ENCODE measurements around the gene NDUFV1.
"Not testable (repeated sequence)": the region's sequence is repeated elsewhere in the genome, so short reads cannot be mapped to it uniquely, and the experiment has no call there.

The NDUFV1 gene

GRCh38 chr11:67586568-67587250, 20.0 kb upstream of the NDUFV1 start:
- DNase-seq: no peak

GRCh38 chr11:67588136-67588503, 18.6 kb upstream of the NDUFV1 start:
- no peak for DNase-seq

- DNase-seq: not testable (repeated sequence)
Measured at GRCh38 chr11:67588899-67589415, 17.8 kb upstream of the NDUFV1 start.

- DNase-seq: no peak
Measured at GRCh38 chr11:67592880-67593564, 13.7 kb upstream of the NDUFV1 start.

- no peak for DNase-seq
Measured at GRCh38 chr11:67593565-67593905, 13.2 kb upstream of the NDUFV1 start.

- DNase-seq: no peak
Measured at GRCh38 chr11:67594480-67594879, 12.3 kb upstream of the NDUFV1 start.

GRCh38 chr11:67596753-67597300, 9.9 kb upstream of the NDUFV1 start:
- no peak for DNase-seq

- DNase-seq: not testable (repeated sequence)
Measured at GRCh38 chr11:67597458-67597857, 9.3 kb upstream of the NDUFV1 start.

GRCh38 chr11:67597963-67598362, 8.8 kb upstream of the NDUFV1 start:
- DNase-seq: not testable (repeated sequence)

- no peak for DNase-seq
Measured at GRCh38 chr11:67599149-67599548, 7.6 kb upstream of the NDUFV1 start.

- DNase-seq: no peak
Measured at GRCh38 chr11:67600324-67601029, 6.3 kb upstream of the NDUFV1 start.

- DNase-seq: no peak
Measured at GRCh38 chr11:67601098-67601497, 5.6 kb upstream of the NDUFV1 start.

- DNase-seq: not testable (repeated sequence)
Measured at GRCh38 chr11:67604119-67604518, 2.6 kb upstream of the NDUFV1 start.

- no peak for DNase-seq
Measured at GRCh38 chr11:67604815-67605214, 1.9 kb upstream of the NDUFV1 start.

- DNase-seq: no peak
Measured at GRCh38 chr11:67605231-67606011, 1.3 kb upstream of the NDUFV1 start.

GRCh38 chr11:67606093-67606491, 644 bp upstream of the NDUFV1 start:
- no peak for DNase-seq

- DNase-seq: no peak
Measured at GRCh38 chr11:67607507-67607906, 771 bp downstream of the NDUFV1 start.

- no peak for DNase-seq
Measured at GRCh38 chr11:67608486-67608885, 1.8 kb downstream of the NDUFV1 start.

GRCh38 chr11:67609316-67609715, 2.6 kb downstream of the NDUFV1 start:
- no peak for DNase-seq

- DNase-seq: no peak
Measured at GRCh38 chr11:67610302-67610868, 3.6 kb downstream of the NDUFV1 start.

- DNase-seq: no peak
Measured at GRCh38 chr11:67611165-67611564, 4.4 kb downstream of the NDUFV1 start.
